Hippocampal formation (tissue), 2 donors: ENCODE data around the gene FASTK.

Source experiments
- DNase-seq, 2 donors: peaks; one replicate each; lab custom pipeline; 2025; lab: John Stamatoyannopoulos, UW

FASTK gene

DNA sequence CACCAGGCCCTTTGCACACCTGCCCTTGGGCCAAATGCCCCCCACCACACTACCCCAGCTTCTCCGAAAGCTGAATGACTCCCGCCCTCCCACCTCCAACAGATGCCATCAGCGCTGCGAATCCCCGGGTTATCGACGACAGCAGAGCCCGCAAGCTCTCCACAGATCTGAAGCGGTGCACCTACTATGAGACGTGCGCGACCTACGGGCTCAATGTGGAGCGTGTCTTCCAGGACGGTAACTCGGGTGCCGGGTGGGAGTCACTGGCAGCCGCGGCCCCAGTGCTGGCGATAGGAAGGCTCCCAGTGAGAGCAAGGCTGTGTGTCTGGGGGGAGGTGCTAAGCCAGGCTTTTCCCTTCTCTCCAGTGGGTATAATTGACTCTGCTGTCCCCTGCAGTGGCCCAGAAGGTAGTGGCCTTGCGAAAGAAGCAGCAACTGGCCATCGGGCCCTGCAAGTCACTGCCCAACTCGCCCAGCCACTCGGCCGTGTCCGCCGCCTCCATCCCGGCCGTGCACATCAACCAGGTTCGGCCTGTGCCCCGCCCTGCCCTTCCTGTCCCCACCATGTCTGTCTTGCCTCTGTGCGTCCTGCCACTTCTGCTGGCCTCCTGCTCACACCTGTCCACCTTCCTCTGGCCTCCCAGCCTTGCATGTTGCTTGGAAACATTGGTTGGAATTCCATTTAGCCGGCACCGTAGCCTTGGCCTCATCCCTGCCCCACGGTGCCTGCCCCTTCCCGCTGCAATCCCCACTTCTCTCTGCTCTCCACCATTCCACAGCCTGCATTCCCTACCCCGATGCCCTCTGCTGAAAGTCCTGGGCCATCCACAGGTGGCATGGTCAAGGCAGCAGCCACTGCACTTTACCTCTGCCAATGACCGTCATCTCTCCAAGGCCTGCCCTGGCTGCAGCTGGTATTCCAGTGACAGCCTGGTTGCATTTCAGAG, 37.8 kb upstream of the FASTK start:
- DNase-seq = no peak

DNA sequence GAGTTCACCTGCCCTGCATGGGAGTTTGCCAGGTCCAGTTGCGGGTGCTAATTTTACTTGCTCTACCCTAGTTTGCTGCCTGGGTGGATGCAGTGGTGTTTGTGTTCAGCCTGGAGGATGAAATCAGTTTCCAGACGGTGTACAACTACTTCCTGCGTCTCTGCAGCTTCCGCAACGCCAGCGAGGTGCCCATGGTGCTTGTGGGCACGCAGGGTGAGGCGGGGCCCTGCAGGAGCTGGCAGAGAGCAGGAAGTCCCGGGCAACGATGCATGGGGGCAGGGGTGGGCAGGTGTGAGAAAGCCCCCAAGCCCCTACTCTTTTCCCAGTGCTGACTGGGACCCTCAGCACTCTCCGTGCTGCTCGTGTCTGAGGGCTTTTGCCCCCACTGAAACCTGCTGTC, 37.0 kb upstream of the FASTK start:
- DNase-seq = no peak

DNA sequence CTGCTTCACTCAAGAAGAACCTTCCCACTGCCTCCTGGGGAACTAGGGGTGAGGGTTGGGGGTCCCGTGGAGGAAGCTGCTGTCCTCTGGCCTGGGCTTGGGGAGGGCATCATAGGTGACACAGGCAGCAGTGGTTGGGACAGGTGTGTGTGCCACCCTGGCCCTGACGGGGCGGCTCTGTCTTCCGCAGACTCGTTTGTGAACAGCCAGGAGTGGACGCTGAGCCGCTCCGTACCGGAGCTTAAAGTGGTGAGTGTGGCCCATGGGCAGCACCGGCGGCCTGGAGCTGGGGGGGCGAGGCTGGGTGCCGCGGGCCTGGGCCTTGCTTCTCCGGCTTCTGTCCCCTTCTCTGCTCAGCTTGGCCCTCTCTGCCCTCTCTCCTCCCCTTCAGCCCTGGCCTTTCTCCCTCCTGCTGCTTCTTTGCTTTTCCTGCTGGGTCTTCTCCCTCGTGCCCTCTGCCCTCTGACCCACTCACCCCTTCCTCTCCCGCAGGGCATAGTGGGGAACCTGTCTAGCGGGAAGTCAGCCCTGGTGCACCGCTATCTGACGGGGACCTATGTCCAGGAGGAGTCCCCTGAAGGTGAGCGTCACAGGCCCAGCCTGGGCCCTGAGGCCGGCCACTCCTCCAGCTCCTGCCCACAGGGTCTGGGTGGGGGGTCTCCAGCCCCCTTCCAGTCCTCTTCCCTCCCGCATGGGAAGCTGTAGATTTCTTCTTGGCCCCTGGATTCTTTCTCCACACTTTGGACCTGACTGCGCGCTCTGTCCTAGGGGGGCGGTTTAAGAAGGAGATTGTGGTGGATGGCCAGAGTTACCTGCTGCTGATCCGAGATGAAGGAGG, 36.2 kb upstream of the FASTK start:
- DNase-seq = no peak

GRCh38 chr7:151115836-151116418, 35.3 kb upstream of the FASTK start:
- no peak for DNase-seq

- DNase-seq = no peak
Observed at GRCh38 chr7:151115121-151115835, 34.7 kb upstream of the FASTK start.

DNA sequence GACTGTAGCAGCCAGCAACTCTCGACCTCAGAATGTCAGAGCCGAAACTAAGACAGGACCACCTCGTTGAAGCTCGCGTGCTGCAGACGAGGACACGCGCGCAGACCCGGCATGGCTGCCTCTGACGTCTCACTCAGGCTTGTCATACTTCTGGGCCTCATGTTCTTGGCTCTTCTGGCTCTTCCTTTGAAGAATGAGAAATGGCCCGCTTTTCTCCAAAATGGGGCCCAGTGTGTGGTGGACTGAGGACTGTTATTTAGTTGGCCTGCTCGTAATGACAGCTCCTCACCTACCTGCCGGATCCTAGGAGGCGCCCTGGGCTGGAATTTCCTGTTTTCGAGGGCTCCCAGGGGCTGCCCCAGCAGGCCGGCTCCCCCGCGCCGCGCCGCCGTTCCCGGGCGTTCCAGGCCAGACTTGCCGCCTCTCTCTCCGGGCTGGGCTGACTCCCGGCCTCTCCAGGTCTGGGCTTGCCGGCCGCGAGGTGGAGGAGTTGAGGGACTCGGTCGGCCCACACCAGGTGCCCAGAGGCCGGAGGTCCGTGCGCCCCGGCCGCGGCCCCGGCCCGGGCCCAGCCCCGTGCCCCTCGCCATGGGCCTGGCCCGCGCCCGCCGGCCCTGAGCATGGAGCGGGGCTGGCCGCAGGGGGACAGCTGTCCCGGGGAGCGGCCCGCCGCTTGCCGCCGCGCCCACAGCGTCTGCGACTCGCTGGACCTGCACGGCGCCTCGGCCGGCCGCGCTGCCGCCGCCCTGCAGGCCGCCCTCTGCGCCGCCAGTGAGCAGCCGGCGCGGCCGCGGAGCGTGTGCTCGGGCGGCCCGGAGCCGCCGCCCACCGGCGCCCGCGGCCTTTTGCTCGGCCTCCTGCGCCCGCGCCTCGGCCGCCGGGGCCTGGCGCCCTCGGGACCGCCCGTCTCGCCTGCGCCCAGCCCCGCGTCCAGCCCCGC, 33.8 kb upstream of the FASTK start:
- no peak for DNase-seq

GRCh38 chr7:151113344-151114150, 32.9 kb upstream of the FASTK start:
- DNase-seq = no peak

DNA sequence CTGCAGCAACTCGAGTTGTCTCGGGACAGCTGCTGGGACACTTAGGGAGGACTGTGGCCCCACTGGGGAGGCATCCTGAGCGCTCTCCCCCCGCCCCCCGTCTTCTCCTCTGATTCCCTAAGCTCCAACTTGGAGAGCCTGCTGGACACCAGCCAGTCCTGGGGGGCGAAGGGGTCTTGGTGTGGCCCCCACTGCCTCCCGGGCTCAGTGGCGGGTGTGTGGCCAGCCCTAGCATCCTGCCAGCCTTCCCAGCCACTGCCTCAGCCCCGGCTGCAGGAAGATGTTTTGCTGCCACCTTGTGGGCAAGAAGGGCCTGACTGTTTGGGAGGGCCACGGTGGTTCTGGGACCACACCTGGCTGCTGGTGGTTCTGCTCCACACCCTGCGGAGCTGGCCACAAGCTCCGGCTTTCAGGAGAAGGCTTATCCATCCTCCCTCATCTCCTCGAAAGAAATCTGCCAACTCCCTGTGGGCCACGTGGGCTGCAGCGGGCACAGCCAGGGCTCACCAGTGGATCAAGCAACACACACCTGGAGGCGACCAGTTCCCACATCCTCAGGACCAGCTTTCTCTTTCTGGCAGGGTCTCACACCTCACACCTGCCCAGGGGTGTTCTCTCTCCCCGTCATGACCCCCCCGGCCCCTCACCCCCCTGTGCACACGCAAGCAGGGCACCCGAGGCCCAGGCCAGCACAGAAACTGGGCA, 30.5 kb upstream of the FASTK start:
- DNase-seq = peak; percentile 57 to 63

GRCh38 chr7:151110236-151110940, 29.8 kb upstream of the FASTK start:
- no peak for DNase-seq

- DNase-seq = no peak
Observed at GRCh38 chr7:151109094-151110048, 28.8 kb upstream of the FASTK start.

GRCh38 chr7:151107882-151108281, 27.3 kb upstream of the FASTK start:
- no peak for DNase-seq

DNA sequence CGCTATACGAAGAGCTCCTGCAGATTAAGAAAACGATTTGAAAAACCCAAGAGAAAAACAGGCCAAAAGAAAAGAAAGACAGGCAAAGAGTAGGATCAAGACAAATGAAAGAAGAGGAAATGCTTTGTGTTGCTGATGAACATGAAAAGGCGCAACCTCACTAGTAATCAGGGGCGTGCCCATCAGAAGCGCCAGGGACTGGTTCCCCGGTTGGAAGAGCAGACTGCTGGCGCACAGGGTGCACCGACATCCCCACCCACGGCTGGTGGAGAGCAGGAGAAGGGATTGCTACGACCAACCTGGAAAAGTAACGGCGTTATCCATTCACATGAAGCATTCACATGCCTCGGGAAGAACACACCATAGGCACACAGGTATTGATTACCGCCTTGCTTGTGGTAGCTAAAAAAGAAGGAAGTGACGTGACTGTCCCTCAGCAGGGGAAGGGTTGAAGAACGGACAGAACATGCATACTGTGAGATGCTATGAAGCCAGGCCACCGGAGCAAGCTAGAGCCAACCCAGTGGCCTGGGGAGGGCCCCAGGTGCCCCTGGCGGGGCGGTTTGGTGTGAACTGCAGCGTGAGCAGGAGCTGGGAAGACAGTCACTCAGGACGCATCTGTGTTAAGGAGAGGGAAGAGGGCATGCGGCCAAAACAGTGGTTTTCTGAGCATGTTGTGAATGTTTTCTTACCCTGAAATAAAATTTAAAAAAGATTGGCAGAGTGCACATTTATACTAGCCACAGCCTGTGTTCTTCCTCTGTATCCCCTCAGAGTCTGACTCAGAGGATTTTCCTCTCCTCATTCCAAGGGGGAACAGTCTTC, 24.0 kb upstream of the FASTK start:
- no peak for DNase-seq

DNA sequence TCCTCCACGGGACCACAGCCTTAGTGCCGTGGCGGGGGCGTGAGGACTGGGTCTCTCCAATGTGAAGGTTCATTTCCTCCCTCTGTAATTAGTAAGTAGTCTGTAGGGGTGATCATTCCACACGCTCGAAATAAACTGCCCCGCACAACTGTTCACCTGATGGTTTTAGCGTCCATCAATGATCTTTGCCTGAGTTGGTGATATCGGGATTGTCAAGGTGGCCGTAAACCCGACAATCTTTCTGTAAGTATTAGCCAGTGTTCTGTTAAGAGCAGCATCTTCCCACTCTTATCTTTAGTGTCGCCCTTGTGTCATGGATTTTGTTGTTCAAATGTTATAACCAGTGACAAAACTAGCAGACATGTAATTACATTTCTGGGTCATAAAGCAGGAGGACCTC, 23.4 kb upstream of the FASTK start:
- no peak for DNase-seq

GRCh38 chr7:151102991-151103390, 22.4 kb upstream of the FASTK start:
- DNase-seq = no peak

DNA sequence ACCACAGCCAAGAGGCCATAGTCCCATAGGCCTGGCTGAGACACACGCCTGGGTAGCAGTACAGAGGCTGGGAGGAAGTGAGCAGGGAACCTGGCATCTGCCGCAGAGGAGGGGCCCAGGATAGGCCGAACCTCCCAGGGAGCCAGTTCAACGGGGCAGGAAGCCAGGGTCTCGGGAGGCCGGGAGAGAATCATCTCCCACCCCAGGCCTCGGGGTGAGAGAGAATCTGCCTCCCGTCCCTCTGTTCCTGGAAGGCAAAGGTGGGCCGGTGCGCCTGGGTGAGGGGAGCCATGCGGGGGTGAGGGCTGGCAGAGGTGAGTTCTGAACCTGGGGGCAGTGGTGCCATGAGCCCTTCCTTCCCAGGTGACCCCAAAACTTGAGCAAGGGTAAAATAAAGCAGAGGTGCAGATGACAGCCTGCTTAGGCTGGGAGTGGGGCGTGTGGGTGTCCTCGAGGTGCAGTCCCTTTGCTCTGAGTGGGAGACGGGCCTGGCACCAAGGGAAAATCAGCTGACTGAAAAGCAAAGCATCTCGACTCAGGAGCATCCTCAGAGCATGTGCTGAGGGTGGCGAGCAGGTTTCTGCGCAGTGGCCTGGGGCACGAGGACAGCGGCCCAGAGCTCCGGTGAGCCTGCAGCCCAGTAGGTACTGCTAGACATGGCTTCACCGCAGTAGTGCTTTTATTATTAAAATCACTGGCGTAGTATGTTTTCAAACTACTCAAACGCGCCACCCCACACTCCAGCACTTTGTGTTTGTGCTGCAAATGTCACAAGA, 21.2 kb upstream of the FASTK start:
- DNase-seq = no peak

- no peak for DNase-seq
Observed at GRCh38 chr7:151100921-151101320, 20.3 kb upstream of the FASTK start.
